NOMO-1 treated with dmso at 0.1 percent for 144 hours (cell line): Measurements from ENCODE around the gene ZFP37.
"Not testable (repeated sequence)": the region's sequence is repeated elsewhere in the genome, so short reads cannot be mapped to it uniquely, and the experiment has no call there.

ENCODE experiments used
- DNase-seq: peaks from one replicate; lab custom pipeline; 2025; ENCODE audit not compliant: unreplicated experiment; lab: John Stamatoyannopoulos, UW

Gene ZFP37

GRCh38 chr9:113056191-113057106 is at the start of gene ZFP37:
ZFP37 (minus strand) TSS chr9:113056724; CDS start chr9:113056688, 36 bp downstream.
- no peak for DNase-seq

GRCh38 chr9:113105345-113105744 is 48.8 kb upstream of the ZFP37 start:
- not testable (repeated sequence) for DNase-seq

DNA sequence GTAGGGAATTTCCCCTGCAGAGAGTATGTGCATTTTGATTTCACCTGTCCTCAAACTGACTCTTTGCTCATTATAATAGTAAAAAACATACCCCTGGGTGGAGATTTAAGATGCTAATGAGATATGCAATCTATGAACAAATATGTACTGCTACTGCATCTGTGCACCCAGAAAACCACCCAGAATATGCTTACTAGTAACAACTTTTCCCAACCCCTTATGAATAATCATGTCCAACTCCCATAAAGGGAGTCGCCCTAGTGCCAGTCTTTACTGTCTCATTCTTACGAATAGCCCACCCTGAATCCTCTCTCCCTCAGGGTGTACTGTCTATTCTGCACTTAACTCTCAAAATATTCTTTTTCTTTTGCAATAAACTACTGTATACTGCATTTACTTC is 39.0 kb upstream of the ZFP37 start:
- DNase-seq, result no peak

- not testable (repeated sequence) for DNase-seq
These were observed 33.4 kb upstream of the ZFP37 start for GRCh38 chr9:113089924-113090323.

- DNase-seq, result not testable (repeated sequence)
These were observed 32.6 kb upstream of the ZFP37 start for GRCh38 chr9:113089143-113089505.

DNA sequence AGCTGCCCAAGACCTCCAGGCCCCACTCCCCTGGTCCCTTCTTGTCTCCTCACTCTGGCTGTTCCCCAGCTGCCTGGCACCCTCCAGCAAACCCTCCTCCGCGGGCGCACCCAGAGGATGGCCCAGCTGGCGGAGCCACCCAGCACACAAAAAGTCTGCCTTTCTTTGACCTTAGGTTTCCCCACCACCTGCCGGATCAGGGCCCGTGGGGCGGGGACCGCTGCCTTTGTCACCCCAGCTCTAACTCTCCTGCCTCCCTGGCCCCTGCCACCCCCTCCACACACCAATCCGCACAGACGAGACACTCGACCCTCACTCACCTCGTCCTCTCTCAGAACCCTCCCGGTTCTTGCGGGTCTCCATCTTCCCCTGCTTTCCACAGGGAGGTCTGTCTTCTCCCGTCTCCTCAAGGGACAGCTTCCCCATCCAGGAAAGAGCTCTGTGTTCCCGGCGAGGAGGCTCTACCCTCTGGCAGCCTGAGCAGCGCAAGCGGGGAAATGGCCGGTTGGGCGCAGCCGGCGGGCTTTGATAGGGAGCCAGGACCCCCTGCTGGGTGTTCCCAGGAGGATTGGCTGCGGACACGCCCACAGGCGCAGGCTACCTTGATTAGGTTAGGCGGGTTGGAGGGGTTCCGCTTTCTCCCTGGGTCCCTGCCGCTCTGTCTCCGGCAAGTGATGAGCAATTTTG is 32.1 kb upstream of the ZFP37 start:
- not testable (repeated sequence) for DNase-seq

- DNase-seq, result not testable (repeated sequence)
These were observed 6.4 kb upstream of the ZFP37 start for GRCh38 chr9:113062932-113063310.

DNA sequence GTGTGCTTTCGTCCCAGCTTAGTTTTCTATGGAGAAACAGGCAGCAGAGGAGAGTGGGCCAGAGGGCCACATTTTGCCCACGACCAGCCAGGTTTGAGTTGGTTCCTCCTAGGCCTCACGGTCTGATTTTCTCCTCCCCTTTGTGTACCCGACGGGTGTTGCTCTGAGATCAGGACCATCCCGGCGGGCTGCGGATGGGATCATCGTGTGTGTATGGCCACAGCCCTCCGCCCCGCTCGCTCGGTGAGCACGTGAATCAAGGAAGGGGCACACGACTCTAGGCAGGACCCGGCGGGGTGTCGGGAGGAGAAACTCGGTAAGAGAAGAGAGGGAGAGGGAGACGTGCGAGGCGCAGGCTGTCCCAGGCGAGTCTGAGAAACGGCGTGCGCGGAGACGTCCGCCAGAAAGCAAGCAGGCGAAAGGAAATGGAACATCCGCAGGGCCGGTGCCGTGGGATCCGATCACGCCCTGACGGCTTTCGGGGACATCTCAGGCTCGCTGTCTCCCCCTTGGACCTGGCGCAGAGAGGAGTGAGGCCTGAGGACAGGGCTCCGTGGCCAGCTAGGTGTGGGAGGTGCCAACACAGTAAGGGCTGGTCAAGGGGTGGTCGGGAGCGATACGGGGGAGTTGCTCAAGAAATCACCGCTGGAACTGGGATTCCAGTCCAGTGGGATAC is 5.9 kb upstream of the ZFP37 start:
- not testable (repeated sequence) for DNase-seq

GRCh38 chr9:113061072-113061850 is 4.7 kb upstream of the ZFP37 start:
- DNase-seq, result not testable (repeated sequence)

DNA sequence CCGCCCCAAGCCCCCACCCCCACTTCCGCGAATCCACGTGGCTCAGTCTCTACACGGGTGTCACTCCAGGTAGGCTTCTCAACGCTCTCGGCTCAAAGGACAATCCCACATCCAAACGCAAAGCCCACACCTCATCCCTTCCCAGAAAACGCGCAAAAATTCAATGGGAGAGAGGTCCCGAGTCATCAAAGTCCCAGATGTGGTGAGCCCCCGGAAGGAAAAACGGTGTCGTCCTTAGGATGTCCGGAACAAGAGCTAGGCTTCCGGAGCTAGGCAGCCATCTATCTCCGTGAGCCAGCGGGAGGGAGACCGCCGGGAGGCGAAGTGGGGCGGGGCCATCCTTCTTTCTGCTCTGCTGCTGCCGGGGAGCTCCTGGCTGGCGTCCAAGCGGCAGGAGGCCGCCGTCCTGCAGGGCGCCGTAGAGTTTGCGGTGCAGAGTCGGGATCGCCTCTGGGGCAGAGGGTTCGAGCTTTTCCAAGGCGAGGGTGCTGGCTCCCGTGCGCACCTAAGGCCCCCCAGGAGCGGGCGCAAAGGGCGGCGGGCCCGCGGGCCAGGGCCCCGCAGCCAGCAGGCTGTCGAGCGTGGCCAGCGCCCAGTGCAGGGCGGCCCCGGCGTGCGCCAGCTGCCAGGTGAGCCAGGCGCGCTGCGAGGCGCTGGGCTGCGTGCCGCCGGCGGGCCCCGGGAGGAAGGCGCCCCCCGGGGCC is 3.2 kb upstream of the ZFP37 start:
- not testable (repeated sequence) for DNase-seq

DNA sequence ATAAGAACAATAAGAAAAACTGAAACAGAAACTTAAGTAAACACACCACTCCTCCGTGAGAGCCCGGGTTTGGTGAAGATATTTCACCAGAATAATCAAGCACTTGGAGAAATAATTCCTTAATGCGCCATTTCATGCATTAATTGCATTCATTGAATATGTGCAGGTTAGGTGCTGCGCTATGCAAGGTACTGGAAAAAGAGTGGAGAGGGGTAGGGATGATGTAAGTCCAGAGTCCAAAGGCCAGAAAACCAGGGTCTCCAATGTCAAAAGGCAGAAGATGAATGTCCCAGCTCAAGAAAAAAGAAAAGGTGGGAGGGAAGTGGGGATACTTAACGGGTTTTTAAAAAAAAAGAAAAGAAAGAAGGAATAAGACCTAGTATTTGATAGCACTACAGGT is 669 bp upstream of the ZFP37 start:
- no peak for DNase-seq

DNA sequence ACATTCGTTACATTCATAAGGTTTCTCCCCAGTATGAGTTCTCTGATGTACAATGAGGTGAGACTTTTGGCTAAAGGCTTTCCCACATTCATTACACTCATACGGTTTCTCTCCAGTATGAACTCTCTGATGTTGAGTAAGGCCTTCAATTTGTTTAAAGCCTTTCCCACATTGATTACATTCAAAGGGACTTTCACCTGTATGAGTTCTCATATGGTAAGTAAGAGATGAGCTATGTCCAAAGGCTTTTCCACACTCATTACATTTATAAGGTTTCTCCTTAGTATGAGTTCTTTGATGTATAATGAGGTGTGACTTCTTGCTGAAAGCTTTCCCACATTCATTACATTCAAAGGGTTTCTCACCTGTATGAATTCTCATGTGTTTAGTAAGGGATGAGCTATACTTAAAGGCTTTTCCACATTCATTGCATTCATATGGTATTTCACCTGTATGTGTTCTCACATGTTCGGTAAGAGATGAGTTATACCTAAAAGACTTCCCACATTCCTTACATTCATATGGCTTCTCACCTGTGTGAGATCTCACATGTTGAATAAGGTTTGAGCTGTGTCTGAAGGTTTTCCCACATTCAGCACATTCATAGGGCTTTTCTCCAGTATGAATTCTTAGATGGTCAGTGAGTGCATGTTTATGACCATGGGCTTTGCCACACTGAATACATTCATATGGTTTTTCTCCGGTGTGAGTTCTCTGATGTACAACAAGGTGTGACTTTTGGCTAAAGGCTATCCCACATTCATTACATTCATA is 13.5 kb downstream of the ZFP37 start:
- DNase-seq, result no peak

DNA sequence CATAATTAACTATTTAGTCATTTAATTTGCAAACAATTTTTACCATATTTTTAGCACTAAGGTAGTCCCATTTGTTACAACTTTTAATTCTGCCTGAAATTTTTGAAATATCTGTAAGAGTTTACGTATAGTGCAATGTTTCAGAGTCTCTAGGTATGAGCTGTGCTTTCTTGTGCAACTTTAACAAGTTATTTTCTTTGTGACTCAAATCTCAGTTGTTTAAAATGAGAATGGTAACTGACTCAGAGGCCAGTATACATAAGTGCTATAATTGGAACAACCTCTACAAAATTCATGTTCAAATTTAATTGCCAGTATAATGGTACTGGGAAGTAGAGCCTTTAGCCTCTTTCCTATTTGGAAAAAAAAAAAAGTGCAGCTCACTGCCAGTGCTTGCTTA is 30.3 kb downstream of the ZFP37 start:
- DNase-seq, result no peak

DNA sequence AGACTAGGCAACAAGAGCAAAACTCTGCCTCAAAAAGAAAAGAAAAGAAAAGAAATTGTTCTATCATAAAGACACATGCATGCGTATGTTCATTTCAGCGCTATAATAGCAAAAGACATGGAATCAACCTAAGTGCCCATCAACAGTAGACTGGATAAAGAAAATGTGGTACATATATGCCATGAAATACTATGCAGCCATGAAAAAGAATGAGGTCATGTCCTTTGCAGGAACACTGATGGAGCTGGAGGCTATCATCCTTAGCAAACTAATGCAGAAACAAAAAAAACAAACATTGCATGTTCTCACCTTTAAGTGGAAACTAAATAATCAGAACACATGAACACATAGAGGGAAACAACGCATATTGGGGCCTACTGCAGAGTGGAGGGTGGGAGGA is 38.3 kb downstream of the ZFP37 start:
- no peak for DNase-seq

DNA sequence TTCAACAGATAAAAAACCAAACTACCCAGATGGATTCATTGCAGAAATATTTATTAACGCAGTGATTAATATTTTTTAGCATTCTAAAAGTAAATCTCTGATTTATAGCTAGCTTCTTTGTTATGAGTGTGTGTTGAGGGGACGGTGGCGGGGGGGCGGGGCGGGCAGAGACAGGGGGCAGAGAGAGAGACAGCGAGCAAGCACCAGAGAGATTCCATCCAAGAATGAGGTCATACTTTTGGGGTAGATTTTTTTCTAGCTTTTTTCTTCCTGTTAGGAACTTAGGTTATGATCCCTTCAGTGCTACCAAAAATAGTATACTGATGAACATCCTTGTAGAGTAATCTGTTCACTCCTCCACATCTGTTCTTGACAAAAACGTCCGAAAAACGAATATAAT is 44.0 kb downstream of the ZFP37 start:
- DNase-seq, result no peak

GRCh38 chr9:113011911-113012381 is 44.6 kb downstream of the ZFP37 start, which contains the start of gene ZNF883:
ZNF883 (minus strand) TSS chr9:113012192.
- DNase-seq, result no peak

- DNase-seq, result no peak
These were observed 50.7 kb downstream of the ZFP37 start for GRCh38 chr9:113005777-113006176.

GRCh38 chr9:112997236-112997941 is 59.1 kb downstream of the ZFP37 start:
- no peak for DNase-seq
